NT2/D1 (cell line): ENCODE data around the gene NT5E.

Experiments used
- DNase-seq: peaks from one replicate; pipeline ENCODE4 v3.0.0-alpha.2; 2011; ENCODE audit warnings: low read depth, low spot score
- H3K27me3 ChIP-seq: 2 replicates; pipeline ENCODE4 v1.6.0; 2011; ENCODE audit warnings: mild to moderate bottlenecking; ENCODE audit not compliant: insufficient read length, insufficient read depth
- H3K36me3 ChIP-seq: 2 replicates; pipeline ENCODE4 v1.6.1; 2011; ENCODE audit warnings: mild to moderate bottlenecking, low read length, mixed read lengths; ENCODE audit not compliant: insufficient read depth, insufficient read length
- H3K4me1 ChIP-seq: 2 replicates; pipeline ENCODE4 v1.5.1; 2011; ENCODE audit not compliant: insufficient read depth, insufficient read length
- H3K4me3 ChIP-seq: 2 replicates; pipeline ENCODE4 v1.5.1; 2011; ENCODE audit warnings: low read depth; ENCODE audit not compliant: insufficient read length
- H3K9ac ChIP-seq: 2 replicates; pipeline ENCODE4 v1.6.0; 2011; ENCODE audit warnings: low read depth; ENCODE audit not compliant: insufficient read length
- H3K9me3 ChIP-seq: 2 replicates; pipeline ENCODE4 v1.5.1; 2011; ENCODE audit warnings: mild to moderate bottlenecking, low read length; ENCODE audit not compliant: insufficient read depth
- SUZ12 ChIP-seq: IDR thresholded peaks from 2 replicates; pipeline ENCODE4 v1.6.1; 2011; ENCODE audit not compliant: insufficient read length, insufficient read depth; ENCODE audit errors: extremely low read depth
- YY1 ChIP-seq: IDR thresholded peaks from 2 replicates; pipeline ENCODE4 v1.6.1; 2011; ENCODE audit not compliant: insufficient read length, insufficient read depth
- ZNF274 ChIP-seq: IDR thresholded peaks from 2 replicates; pipeline ENCODE4 v1.6.1; 2011; ENCODE audit warnings: mild to moderate bottlenecking, low read depth, low read length

The NT5E gene

GRCh38 chr6:85436939-85437495, 12.9 kb upstream of the NT5E start:
- Histone ChIP-seq H3K4me1 (no peaks in the 10 kb centered on the region), H3K27me3 (no peaks in the 10 kb centered on the region), H3K9me3 (no peaks in the 10 kb centered on the region; the same call in 1 of the 2 replicates), H3K36me3 (no peaks in the 10 kb centered on the region), H3K9ac (no peak overlapping the region), H3K4me3 (no peak overlapping the region)
- no peak for TF ChIP-seq ZNF274
- TF ChIP-seq SUZ12 = no peak
- no peak for TF ChIP-seq YY1
- DNase-seq = no peak

GRCh38 chr6:85443349-85444117, 6.3 kb upstream of the NT5E start:
- H3K27me3 ChIP-seq = peaks cover 15% of the 10 kb centered on the region
- H3K4me1 ChIP-seq = no peaks in the 10 kb centered on the region
- H3K36me3 ChIP-seq = no peaks in the 10 kb centered on the region
- DNase-seq = no peak
- H3K9me3 ChIP-seq = no peaks in the 10 kb centered on the region; the same call in 1 of the 2 replicates
- no peak overlapping the region for H3K4me3 ChIP-seq
- TF ChIP-seq ZNF274 (no peak), YY1 (no peak), SUZ12 (no peak)
- H3K9ac ChIP-seq = no peak overlapping the region

- Histone ChIP-seq H3K27me3 (peaks cover 63% of the 10 kb centered on the region), H3K36me3 (no peaks in the 10 kb centered on the region), H3K4me1 (no peaks in the 10 kb centered on the region), H3K9ac (no peak overlapping the region), H3K4me3 (peak overlapping the region; percentile 47), H3K9me3 (no peaks in the 10 kb centered on the region)
- no peak for TF ChIP-seq ZNF274
- TF ChIP-seq SUZ12 = no peak
- no peak for TF ChIP-seq YY1
- no peak for DNase-seq
Measured at GRCh38 chr6:85449388-85449817, 480 bp upstream of the NT5E start.

- no peak overlapping the region for H3K4me3 ChIP-seq
- H3K9me3 ChIP-seq = no peaks in the 10 kb centered on the region
- peaks cover 63% of the 10 kb centered on the region for H3K27me3 ChIP-seq
- no peak for DNase-seq
- H3K4me1 ChIP-seq = no peaks in the 10 kb centered on the region
- TF ChIP-seq ZNF274 = no peak
- no peak for TF ChIP-seq YY1
- no peak for TF ChIP-seq SUZ12
- no peaks in the 10 kb centered on the region for H3K36me3 ChIP-seq
- H3K9ac ChIP-seq = no peak overlapping the region
Measured at GRCh38 chr6:85451565-85452306, 1.9 kb downstream of the NT5E start.

GRCh38 chr6:85452441-85452881, 2.6 kb downstream of the NT5E start:
- H3K4me3 ChIP-seq = no peak overlapping the region
- peaks cover 60% of the 10 kb centered on the region for H3K27me3 ChIP-seq
- TF ChIP-seq SUZ12 (no peak), ZNF274 (no peak)
- DNase-seq = no peak
- no peaks in the 10 kb centered on the region for H3K36me3 ChIP-seq
- H3K9me3 ChIP-seq = no peaks in the 10 kb centered on the region
- H3K9ac ChIP-seq = no peak overlapping the region
- H3K4me1 ChIP-seq = no peaks in the 10 kb centered on the region

GRCh38 chr6:85453052-85453451, 3.2 kb downstream of the NT5E start:
- H3K36me3 ChIP-seq = no peaks in the 10 kb centered on the region
- no peak for TF ChIP-seq YY1
- no peak for TF ChIP-seq SUZ12
- TF ChIP-seq ZNF274 = no peak
- no peak for DNase-seq
- H3K4me1 ChIP-seq = no peaks in the 10 kb centered on the region
- H3K27me3 ChIP-seq = peaks cover 54% of the 10 kb centered on the region
- no peaks in the 10 kb centered on the region for H3K9me3 ChIP-seq
- H3K9ac ChIP-seq = no peak overlapping the region
- H3K4me3 ChIP-seq = no peak overlapping the region

DNA sequence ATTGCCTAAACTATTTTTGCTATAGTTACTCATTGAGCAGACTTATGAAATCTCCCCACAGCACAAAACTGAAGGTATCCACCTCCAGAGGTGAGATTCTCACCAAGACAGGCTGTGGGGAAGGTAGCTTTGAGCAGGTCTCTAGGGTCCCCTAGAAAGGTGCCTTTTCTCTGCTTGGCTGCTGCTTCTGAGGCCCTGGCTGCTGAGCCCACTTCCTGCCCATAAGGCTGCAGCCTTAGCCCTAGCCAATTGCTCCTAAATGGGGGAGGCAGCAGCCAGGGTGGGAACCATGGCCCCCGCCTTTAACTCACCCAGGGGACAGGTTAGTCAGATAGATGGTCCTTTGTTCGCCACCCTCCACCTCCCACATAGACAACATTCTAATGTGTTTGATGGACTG, 3.6 kb downstream of the NT5E start:
- TF ChIP-seq YY1 = no peak
- no peak for TF ChIP-seq SUZ12
- no peak for TF ChIP-seq ZNF274
- no peak overlapping the region for H3K4me3 ChIP-seq
- H3K27me3 ChIP-seq = peaks cover 49% of the 10 kb centered on the region
- no peaks in the 10 kb centered on the region for H3K36me3 ChIP-seq
- no peaks in the 10 kb centered on the region for H3K9me3 ChIP-seq
- no peak overlapping the region for H3K9ac ChIP-seq
- DNase-seq = no peak
- H3K4me1 ChIP-seq = no peaks in the 10 kb centered on the region
